ENCODE measurements around the gene ATOX1. TPM values are rescaled to one million over a fixed set of nuclear protein-coding genes. Genes with fewer than 3 reads are reported as not detected.

The ATOX1 gene
- total and polyA plus RNA-seq, 2 of the 8 experiments (the other 6 are each of a cell fraction or from before 2014, with no cell fraction given): 79.9 to 232 TPM

DNA sequence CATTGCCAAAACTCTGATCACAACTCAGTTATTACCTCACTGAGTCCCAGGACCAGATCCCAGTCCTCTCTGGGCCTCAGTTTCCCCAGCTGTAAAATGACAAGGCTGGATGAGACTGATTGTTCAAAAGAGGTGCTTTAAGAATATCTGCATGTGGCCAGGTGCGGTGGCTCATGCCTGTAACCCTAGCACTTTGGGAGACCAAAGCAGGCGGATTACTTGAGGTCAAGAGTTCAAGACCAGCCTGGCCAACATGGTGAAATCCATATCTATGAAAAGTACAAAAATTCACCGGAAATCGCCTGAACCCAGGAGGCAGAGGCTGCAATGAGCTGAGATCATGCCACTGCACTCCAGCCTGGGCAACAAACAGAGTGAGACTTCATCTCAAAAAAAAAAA lies 8.3 kb downstream of the ATOX1 start:
- ChIA-PET CTCF (ENCODE audit: partially characterized antibody) (interaction anchor here (2.5 to 38.0 kb wide), 4 partner anchors 8 to 302 kb away, joined by 10 to 991 read pairs (median 32); partner anchors contain the start of genes ATOX1 and SLC36A1), POLR2A (ENCODE audit: partially characterized antibody) (interaction anchor here (19.5 kb wide), 1 partner anchor 22 kb away, joined by 182 read pairs; the partner anchor contains the start of gene G3BP1)
- H3K27ac ChIP-seq (ENCODE audit: low read depth, low read length): no peak overlapping the region
- DNase-seq (ENCODE audit: low read depth in 1 of 2, low spot score in 2 of 2) (no peak), FAIRE-seq (no peak)
- H4K5ac ChIP-seq (ENCODE audit: insufficient read length, low read depth, low read length): no peak overlapping the region
- no peak overlapping the region for H3K4ac ChIP-seq (replicated peaks; ENCODE audit: insufficient read length, low read depth, low read length)
- peaks cover 0 to 16% (median 4%) of the 10 kb centered on the region in 4 experiments; a peak in 3 of 8 replicates for H3K36me3 ChIP-seq (ENCODE audit: control insufficient read depth in 2 of 4, insufficient read depth in 4 of 4, low read length in 3 of 4)
- H4K20me1 ChIP-seq (replicated peaks in 1 of 2; ENCODE audit: control insufficient read depth in 1 of 2, insufficient read depth in 2 of 2, low read length in 2 of 2): peaks cover 0 to 4% of the 10 kb centered on the region in 2 experiments
- no peak overlapping the region for H3K9ac ChIP-seq (replicated peaks in 1 of 4; ENCODE audit: extremely low read depth in 1 of 4, low read depth in 3 of 4, low read length in 3 of 4)
- TF ChIP-seq SP1 (IDR thresholded peaks at IDR 0.05; ENCODE audit: low read depth, low read length) (no peak), GTF2F1 (IDR thresholded peaks at IDR 0.05; ENCODE audit: borderline replicate concordance, low read depth, low read length) (no peak), EZH2 (IDR thresholded peaks at IDR 0.05; ENCODE audit: low read depth, low read length, severe bottlenecking) (no peak), KDM4A (IDR thresholded peaks at IDR 0.05; ENCODE audit: low read depth, low read length, severe bottlenecking) (no peak), CREB1 (IDR thresholded peaks at IDR 0.05) (no peak), YY1 (IDR thresholded peaks at IDR 0.05; ENCODE audit: low read depth, low read length) (no peak), SIRT6 (IDR thresholded peaks at IDR 0.05; ENCODE audit: low read length) (no peak), TAF7 (optimal IDR thresholded peaks at IDR 0.05; ENCODE audit: borderline replicate concordance, low read depth, low read length) (no peak), SIX5 (IDR thresholded peaks at IDR 0.05; ENCODE audit: low read depth, low read length) (no peak), SIN3A (conservative IDR thresholded peaks at IDR 0.05 in 1 of 2, IDR thresholded peaks at IDR 0.05 in 1 of 2; ENCODE audit: low read depth in 1 of 2, low read length in 2 of 2) (no peak)
- TF ChIP-seq, protein P1, sequence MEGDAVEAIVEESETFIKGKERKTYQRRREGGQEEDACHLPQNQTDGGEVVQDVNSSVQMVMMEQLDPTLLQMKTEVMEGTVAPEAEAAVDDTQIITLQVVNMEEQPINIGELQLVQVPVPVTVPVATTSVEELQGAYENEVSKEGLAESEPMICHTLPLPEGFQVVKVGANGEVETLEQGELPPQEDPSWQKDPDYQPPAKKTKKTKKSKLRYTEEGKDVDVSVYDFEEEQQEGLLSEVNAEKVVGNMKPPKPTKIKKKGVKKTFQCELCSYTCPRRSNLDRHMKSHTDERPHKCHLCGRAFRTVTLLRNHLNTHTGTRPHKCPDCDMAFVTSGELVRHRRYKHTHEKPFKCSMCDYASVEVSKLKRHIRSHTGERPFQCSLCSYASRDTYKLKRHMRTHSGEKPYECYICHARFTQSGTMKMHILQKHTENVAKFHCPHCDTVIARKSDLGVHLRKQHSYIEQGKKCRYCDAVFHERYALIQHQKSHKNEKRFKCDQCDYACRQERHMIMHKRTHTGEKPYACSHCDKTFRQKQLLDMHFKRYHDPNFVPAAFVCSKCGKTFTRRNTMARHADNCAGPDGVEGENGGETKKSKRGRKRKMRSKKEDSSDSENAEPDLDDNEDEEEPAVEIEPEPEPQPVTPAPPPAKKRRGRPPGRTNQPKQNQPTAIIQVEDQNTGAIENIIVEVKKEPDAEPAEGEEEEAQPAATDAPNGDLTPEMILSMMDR (IDR thresholded peaks at IDR 0.05; ENCODE audit: control extremely low read depth in 1 of 3, insufficient read depth in 1 of 3, low read depth in 1 of 3, low read length in 3 of 3): no peak
- H2BK5ac ChIP-seq (ENCODE audit: low read depth, low read length): no peak overlapping the region
- H3K27me3 ChIP-seq (replicated peaks in 1 of 4; ENCODE audit: control insufficient read depth in 3 of 4, extremely low read depth in 1 of 4, insufficient read depth in 3 of 4, low read length in 3 of 4): no peaks in the 10 kb centered on the region
- H3K79me1 ChIP-seq (ENCODE audit: low read depth, low read length): 0 out of 2 replicates have a peak, but pooled peaks cover 3% of the 10 kb centered on the region
- no peaks in the 10 kb centered on the region for H3K4me1 ChIP-seq (replicated peaks in 1 of 4; ENCODE audit: control insufficient read depth in 3 of 4, insufficient read depth in 4 of 4, low read length in 3 of 4)
- no peak overlapping the region for H2BK120ac ChIP-seq (replicated peaks; ENCODE audit: low read depth, low read length)
- H3K56ac ChIP-seq (replicated peaks; ENCODE audit: insufficient read length, low read depth, low read length): no peak overlapping the region
- no peak overlapping the region for H2AFZ ChIP-seq (ENCODE audit: low read length)
- H3K14ac ChIP-seq (ENCODE audit: insufficient read length): no peak overlapping the region
- no peak overlapping the region for H2BK20ac ChIP-seq (ENCODE audit: low read length)
- H3K23me2 ChIP-seq (ENCODE audit: low read depth, low read length): no peaks in the 10 kb centered on the region
- no peak overlapping the region for H3K23ac ChIP-seq (ENCODE audit: insufficient read length)
- WGBS, 2 experiments (ENCODE audit: extremely low coverage in 1 of 2, insufficient coverage in 1 of 2, insufficient read length in 1 of 2, insufficient replicate concordance in 2 of 2, low coverage in 1 of 2, low lambda C conversion rate in 2 of 2, missing lambda C conversion rate in 1 of 2): 99% methylated on average over 4 of the region's 4 CpGs; no CpG with 5 or more reads in 1 of the 2 experiments
- no peak overlapping the region for H3K4me3 ChIP-seq (ENCODE audit: extremely low read depth in 1 of 4, insufficient read depth in 2 of 4, low read depth in 3 of 4, low read length in 4 of 4)
- H4K91ac ChIP-seq (replicated peaks; ENCODE audit: insufficient read length, low read length): no peak overlapping the region
- no peak overlapping the region for H3K4me2 ChIP-seq (ENCODE audit: insufficient read depth in 1 of 2, low read depth in 2 of 2, low read length in 2 of 2)
- H2BK15ac ChIP-seq (ENCODE audit: low read length): no peak overlapping the region
- H4K8ac ChIP-seq (ENCODE audit: extremely low read depth, insufficient read depth, low read length): no peak overlapping the region
- H2AK5ac ChIP-seq (ENCODE audit: low read depth, low read length): no peak overlapping the region
- H2BK12ac ChIP-seq (ENCODE audit: low read depth, low read length): no peak overlapping the region
- no peaks in the 10 kb centered on the region for H3K9me3 ChIP-seq (ENCODE audit: insufficient read depth in 2 of 2, low read depth in 1 of 2, low read length in 1 of 2)
- no peak overlapping the region for H3K18ac ChIP-seq (ENCODE audit: extremely low read depth, low read length)
- no peaks in the 10 kb centered on the region for H3K79me2 ChIP-seq (ENCODE audit: control insufficient read depth in 1 of 2, insufficient read depth in 2 of 2, low read length in 2 of 2)

All from H1 (cell line).